ENCODE results near the gene TP53BP2.

TP53BP2 gene

DNA sequence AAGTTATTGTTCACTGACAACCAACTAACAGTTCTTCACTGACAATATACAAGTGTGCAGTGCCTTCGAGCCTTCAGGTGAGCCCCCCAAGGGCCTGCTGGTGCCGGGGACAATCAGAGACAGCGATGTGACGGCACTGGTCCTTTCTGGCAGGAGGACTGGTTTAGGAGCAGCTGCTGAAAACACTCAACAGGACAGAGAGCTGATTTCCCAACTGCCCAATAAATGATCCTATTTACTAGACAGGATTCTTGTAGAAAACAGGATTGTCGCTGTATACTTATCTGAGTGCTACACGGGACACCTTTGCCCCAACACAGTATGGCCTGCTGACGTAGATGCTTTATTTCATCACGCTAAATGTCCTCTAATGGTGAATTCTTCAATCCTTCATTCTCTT lies 65.4 kb downstream of the TP53BP2 start:
- TF ChIP-seq, protein P1, sequence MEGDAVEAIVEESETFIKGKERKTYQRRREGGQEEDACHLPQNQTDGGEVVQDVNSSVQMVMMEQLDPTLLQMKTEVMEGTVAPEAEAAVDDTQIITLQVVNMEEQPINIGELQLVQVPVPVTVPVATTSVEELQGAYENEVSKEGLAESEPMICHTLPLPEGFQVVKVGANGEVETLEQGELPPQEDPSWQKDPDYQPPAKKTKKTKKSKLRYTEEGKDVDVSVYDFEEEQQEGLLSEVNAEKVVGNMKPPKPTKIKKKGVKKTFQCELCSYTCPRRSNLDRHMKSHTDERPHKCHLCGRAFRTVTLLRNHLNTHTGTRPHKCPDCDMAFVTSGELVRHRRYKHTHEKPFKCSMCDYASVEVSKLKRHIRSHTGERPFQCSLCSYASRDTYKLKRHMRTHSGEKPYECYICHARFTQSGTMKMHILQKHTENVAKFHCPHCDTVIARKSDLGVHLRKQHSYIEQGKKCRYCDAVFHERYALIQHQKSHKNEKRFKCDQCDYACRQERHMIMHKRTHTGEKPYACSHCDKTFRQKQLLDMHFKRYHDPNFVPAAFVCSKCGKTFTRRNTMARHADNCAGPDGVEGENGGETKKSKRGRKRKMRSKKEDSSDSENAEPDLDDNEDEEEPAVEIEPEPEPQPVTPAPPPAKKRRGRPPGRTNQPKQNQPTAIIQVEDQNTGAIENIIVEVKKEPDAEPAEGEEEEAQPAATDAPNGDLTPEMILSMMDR (IDR thresholded peaks at IDR 0.05; ENCODE audit: control insufficient read depth, extremely low read depth, insufficient read depth) = no peak

DNA sequence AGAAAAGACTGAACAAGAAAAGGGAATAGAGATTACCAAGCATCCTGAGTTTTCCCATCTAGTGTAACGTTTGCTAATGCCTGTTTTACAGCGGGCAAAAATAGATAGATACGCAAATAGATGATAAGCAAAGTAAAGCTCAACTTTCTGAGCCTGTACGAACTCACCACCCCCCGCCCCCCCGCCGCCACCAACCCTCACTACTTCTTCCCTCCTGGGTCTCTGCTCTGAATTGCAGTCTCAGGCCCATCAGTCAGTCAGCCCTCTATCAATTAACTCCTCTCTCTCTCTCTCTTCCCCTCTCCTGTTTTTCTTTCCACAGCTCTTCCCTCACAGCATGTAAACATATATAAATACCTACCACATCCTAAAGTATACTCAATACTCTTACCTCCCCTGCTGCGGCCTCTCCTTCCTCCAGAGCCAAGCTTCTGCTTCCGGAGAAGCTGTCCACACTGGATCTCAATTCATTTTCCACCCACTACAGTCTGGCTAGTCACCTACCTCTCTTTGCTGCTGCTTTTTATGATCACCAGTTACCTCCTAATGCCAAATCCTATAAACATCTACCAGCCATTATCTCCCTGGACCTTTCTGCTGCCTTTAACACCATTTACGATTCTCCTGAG lies 68.8 kb downstream of the TP53BP2 start:
- TF ChIP-seq, protein P1 (IDR thresholded peaks at IDR 0.05; ENCODE audit: control insufficient read depth, extremely low read depth, insufficient read depth) = no peak
- no peak overlapping the region for H3K4me3 ChIP-seq (ENCODE audit: low read depth, low read length)
- no peak for DNase-seq (ENCODE audit: low read depth)

More for the DNA sequence above, 65.4 kb downstream of the TP53BP2 start:
- DNase-seq (ENCODE audit: low read depth) = no peak
- H3K4me3 ChIP-seq (ENCODE audit: low read depth, low read length) = no peak overlapping the region

DNA sequence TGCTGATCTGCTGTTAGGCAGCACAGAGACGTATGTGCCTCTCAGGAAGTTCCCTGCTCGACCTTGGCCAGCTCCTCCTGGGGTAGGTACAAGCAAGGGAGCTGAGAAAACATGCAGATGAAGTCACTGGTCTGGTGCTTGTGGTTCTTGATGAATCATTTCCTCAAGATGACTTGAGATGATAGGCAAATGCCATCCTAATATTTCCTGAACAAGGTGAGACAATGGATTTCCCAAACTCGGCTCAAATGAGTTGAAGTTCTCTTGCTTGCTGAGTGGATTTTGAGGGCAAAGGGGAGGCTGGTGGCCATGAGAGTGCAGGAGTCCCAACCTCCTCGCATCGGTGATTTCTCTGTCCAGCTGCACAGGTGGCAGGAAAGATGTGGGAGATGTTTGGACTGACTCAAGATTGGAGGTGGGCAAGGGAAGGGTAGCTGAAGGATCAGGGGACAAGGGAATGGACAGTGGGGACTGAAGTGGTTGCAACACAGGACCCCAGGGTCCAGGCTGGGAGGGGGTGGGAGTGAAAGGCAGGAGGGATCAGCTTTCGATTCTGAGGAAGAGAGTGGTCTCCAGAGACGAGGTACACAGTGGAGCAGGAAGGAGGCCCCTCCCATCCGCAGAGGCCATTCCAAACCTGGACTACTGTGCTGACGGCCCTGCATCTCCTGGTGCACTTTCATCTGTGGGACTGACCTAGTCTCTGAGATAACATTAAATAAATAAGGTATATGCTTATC lies 69.5 kb downstream of the TP53BP2 start:
- TF ChIP-seq, protein P1 (IDR thresholded peaks at IDR 0.05; ENCODE audit: control insufficient read depth, extremely low read depth, insufficient read depth) = no peak
- peak; percentile 50 for DNase-seq (ENCODE audit: low read depth)
- H3K4me3 ChIP-seq (ENCODE audit: low read depth, low read length) = no peak overlapping the region

DNA sequence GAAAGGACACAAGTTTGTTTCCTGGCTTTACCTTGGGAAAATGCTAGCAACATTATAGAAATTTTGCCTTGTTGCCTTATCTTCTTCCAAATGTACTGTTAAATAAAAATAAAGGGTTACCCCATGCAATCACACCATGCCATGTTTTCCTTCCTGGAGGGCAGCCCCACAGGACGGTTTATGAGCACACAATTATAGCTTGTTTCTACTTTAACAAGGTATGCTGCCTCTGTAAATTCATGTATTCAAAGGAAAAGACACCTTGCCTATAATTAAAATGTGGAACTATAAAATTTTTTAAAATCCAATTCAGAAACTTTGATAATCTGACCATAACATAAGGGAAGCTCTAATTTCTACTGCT lies 70.1 kb downstream of the TP53BP2 start:
- TF ChIP-seq, protein P1 (IDR thresholded peaks at IDR 0.05; ENCODE audit: control insufficient read depth, extremely low read depth, insufficient read depth) = no peak
- no peak overlapping the region for H3K4me3 ChIP-seq (ENCODE audit: low read depth, low read length)
- no peak for DNase-seq (ENCODE audit: low read depth)

DNA sequence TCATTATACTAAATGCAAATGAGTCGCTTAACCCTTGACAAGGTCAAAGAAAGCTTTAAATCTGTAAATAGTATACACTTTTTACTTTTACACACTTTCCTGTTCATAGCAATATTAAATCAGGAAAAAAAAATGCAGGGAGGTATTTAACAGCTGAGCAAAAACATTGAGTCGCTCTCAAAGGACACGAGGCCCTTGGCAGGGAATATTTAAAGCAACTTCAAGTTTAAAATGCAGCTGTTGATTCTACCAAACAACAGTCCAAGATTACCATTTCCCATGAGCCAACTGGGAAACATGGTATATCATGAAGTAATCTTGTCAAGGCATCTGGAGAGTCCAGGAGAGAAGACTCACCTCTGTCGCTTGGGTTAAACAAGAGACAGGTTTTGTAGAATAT lies 70.7 kb downstream of the TP53BP2 start:
- no peak overlapping the region for H3K4me3 ChIP-seq (ENCODE audit: low read depth, low read length)
- TF ChIP-seq, protein P1 (IDR thresholded peaks at IDR 0.05; ENCODE audit: control insufficient read depth, extremely low read depth, insufficient read depth) = no peak
- no peak for DNase-seq (ENCODE audit: low read depth)

DNA sequence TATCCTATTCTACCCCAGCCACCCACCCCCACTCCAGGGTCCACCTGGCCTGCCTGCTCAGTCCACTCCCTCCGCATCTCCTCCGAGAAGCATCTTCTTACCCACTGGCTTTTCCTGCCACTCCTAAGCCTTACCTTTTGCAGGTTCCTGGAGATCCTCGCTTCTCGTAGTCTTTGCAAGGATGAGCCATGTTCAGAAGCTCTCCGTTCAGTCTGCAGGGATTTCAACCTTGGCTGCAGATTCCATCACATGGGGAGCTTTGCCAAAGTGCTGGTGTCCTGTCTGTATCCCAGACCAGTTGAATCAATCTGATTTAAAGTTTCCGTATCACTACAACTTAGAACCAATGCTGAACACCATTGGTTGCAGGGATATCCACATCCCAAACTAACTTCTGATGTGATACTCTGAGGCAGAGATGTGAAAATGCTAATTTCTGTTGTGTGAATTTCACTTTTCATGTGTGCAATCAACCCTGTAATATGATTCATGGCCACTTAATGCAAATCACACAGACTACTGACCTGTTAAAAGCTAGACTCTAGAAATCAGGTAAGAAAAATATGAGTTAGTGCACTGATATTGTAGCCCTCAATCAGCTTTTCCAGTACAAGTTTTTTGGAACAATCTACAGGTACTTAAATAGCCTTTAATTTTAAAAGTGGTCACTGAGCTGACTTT lies 71.5 kb downstream of the TP53BP2 start:
- TF ChIP-seq, protein P1 (IDR thresholded peaks at IDR 0.05; ENCODE audit: control insufficient read depth, extremely low read depth, insufficient read depth) = no peak
- DNase-seq (ENCODE audit: low read depth) = no peak
- H3K4me3 ChIP-seq (ENCODE audit: low read depth, low read length) = no peak overlapping the region
